HCT116 (cell line): ENCODE results near the gene EXD3. TPM values are rescaled to one million over a fixed set of nuclear protein-coding genes. Genes with fewer than 3 reads are reported as not detected.

Experiments used
- ATAC-seq: fragments of 200-7000 bp; cut with Tn5 transposase; 2 replicates; pipeline ENCODE4 v1.9.1; 2020; ENCODE audit warnings: mild to moderate bottlenecking, moderate library complexity
- BruUV-seq: library from RNA; stranded (reverse); fragments of 400-500 nt; replicated peaks from 2 replicates; lab custom pipeline; 2021; lab: Mats Ljungman, UMichigan
- CTCF ChIA-PET: fragments of 300-600 bp; sonication (Branson Sonifier 250); formaldehyde crosslinking; loops from one replicate; lab custom pipeline; 2021; ENCODE audit warnings: antibody characterized with exemption; lab: Charles Lee
- POLR2A ChIA-PET: fragments of 300-600, 350-600 bp; sonication (Branson Sonifier 250); formaldehyde crosslinking; loops from one replicate; lab custom pipeline; 2021; ENCODE audit warnings: antibody characterized with exemption; lab: Charles Lee
- RAD21 ChIA-PET, 2 experiments: fragments of 300-600 bp; sonication (Branson Sonifier 250); formaldehyde crosslinking; loops; one replicate each; lab custom pipeline; 2023; ENCODE audit warnings: low total read pairs in 2 of 2; ENCODE audit not compliant: uncharacterized antibody in 2 of 2, unreplicated experiment in 2 of 2, low non-redundant PET in 1 of 2; lab: Charles Lee
- DNase-seq: peaks from one replicate; pipeline ENCODE4 v3.0.0-alpha.2; 2010; ENCODE audit warnings: low read depth, low spot score
- H2AFZ ChIP-seq: fragments of 200-600 bp; shearing (Covaris generic), sonication (generic); 2 replicates; pipeline ENCODE4 v1.6.1; 2017; ENCODE audit warnings: low read depth, mixed run types, mixed read lengths, antibody characterized with exemption, low read length; ENCODE audit not compliant: poor library complexity, severe bottlenecking
- H3K27ac ChIP-seq: 2 replicates; pipeline ENCODE4 v1.5.1; 2012; ENCODE audit warnings: low read depth, low read length
- H3K27me3 ChIP-seq: fragments of 200-600 bp; sonication (generic); 2 replicates; pipeline ENCODE4 v1.6.1; 2016; ENCODE audit warnings: mixed run types, low read length, mixed read lengths; ENCODE audit not compliant: insufficient read depth
- H3K36me3 ChIP-seq, 2 experiments: fragments of 200-500 bp in 1 of 2; fragments of 200-600 bp in 1 of 2; sonication (Bioruptor generic) in 1 of 2; sonication (generic) in 1 of 2; 2 replicates each; pipeline versions ENCODE4 v1.5.1 to v1.6.1; 2014 to 2016; ENCODE audit warnings: low read length in 2 of 2, inconsistent platforms in 1 of 2, mixed read lengths in 1 of 2, mixed run types in 1 of 2; ENCODE audit not compliant: insufficient read depth in 2 of 2, control insufficient read depth in 1 of 2
- H3K4me1 ChIP-seq, 2 experiments: fragments of 200-600 bp in 1 of 2; sonication (generic) in 1 of 2; 2 replicates each; pipeline versions ENCODE4 v1.5.1 to v1.6.1; 2012 to 2017; ENCODE audit warnings: low read length in 2 of 2, inconsistent platforms in 1 of 2, mild to moderate bottlenecking in 1 of 2, mixed read lengths in 1 of 2, mixed run types in 1 of 2, moderate library complexity in 1 of 2; ENCODE audit not compliant: insufficient read depth in 2 of 2, control insufficient read depth in 1 of 2
- H3K4me2 ChIP-seq: fragments of 200-600 bp; sonication (generic); 2 replicates; pipeline ENCODE4 v1.6.1; 2017; ENCODE audit warnings: mixed run types, low read length, mixed read lengths
- H3K4me3 ChIP-seq, 2 experiments: fragments of 200-600 bp in 1 of 2; sonication (generic) in 1 of 2; replicated peaks in 1 of 2; 2 replicates each; pipeline ENCODE4 v1.5.1; 2011 to 2016; ENCODE audit warnings: low read length in 2 of 2, control low read depth in 1 of 2, low read depth in 1 of 2, mild to moderate bottlenecking in 1 of 2, mixed read lengths in 1 of 2, mixed run types in 1 of 2
- H3K79me2 ChIP-seq: fragments of 200-600 bp; sonication (generic); 2 replicates; pipeline ENCODE4 v1.6.1; 2017; ENCODE audit warnings: mild to moderate bottlenecking, mixed run types, low read length, moderate library complexity, mixed read lengths; ENCODE audit not compliant: insufficient read depth
- H3K9ac ChIP-seq: fragments of 200-600 bp; sonication (generic); 2 replicates; pipeline ENCODE4 v1.6.1; 2016; ENCODE audit warnings: low read length, mixed read lengths
- H3K9me2 ChIP-seq: fragments of 200-600 bp; sonication (generic), shearing (Covaris generic); 2 replicates; pipeline ENCODE4 v1.6.1; 2017; ENCODE audit warnings: mixed run types, mild to moderate bottlenecking, moderate library complexity; ENCODE audit not compliant: insufficient read depth
- H3K9me3 ChIP-seq, 2 experiments: fragments of 200-500 bp in 1 of 2; fragments of 200-600 bp in 1 of 2; sonication (Bioruptor generic) in 1 of 2; sonication (generic) in 1 of 2; 2 replicates each; pipeline ENCODE4 v1.6.1; 2014 to 2017; ENCODE audit warnings: low read length in 2 of 2, mixed read lengths in 2 of 2, inconsistent platforms in 1 of 2, low read depth in 1 of 2, mild to moderate bottlenecking in 1 of 2, mixed run types in 1 of 2, moderate library complexity in 1 of 2; ENCODE audit not compliant: control insufficient read depth in 1 of 2, insufficient read depth in 1 of 2
- H4K20me1 ChIP-seq: fragments of 200-600 bp; sonication (generic), shearing (Covaris generic); 2 replicates; pipeline ENCODE4 v1.6.1; 2017; ENCODE audit warnings: mixed run types, mild to moderate bottlenecking, moderate library complexity; ENCODE audit not compliant: insufficient read depth
- CBX3 ChIP-seq: IDR thresholded peaks from 2 replicates; pipeline ENCODE4 v1.6.1; 2012; ENCODE audit warnings: low read depth
- CEBPB ChIP-seq: IDR thresholded peaks from 2 replicates; pipeline ENCODE4 v1.6.1; 2012; ENCODE audit warnings: low read depth
- EGR1 ChIP-seq: IDR thresholded peaks from 2 replicates; pipeline ENCODE4 v1.6.1; 2012; ENCODE audit warnings: low read depth
- ELF1 ChIP-seq: IDR thresholded peaks from 2 replicates; pipeline ENCODE4 v1.6.1; 2012; ENCODE audit warnings: low read depth, borderline replicate concordance
- EZH2 ChIP-seq: fragments of 200-600 bp; sonication (generic); IDR thresholded peaks from 2 replicates; pipeline ENCODE4 v1.6.1; 2017; ENCODE audit warnings: antibody characterized with exemption, mixed run types
- EZH2phosphoT487 ChIP-seq: fragments of 200-600 bp; IDR thresholded peaks from 2 replicates; pipeline ENCODE4 v1.6.1; 2018; ENCODE audit warnings: antibody characterized with exemption, borderline replicate concordance
- FOSL1 ChIP-seq: IDR thresholded peaks from 2 replicates; pipeline ENCODE4 v1.6.1; 2012; ENCODE audit warnings: low read depth
- JUND ChIP-seq: IDR thresholded peaks from 2 replicates; pipeline ENCODE4 v1.6.1; 2012
- POLR2A ChIP-seq: IDR thresholded peaks from 2 replicates; pipeline ENCODE4 v1.7.0; 2011; ENCODE audit warnings: borderline replicate concordance; ENCODE audit not compliant: insufficient read depth, insufficient read length; ENCODE audit errors: extremely low read depth
- POLR2AphosphoS5 ChIP-seq: IDR thresholded peaks from 2 replicates; pipeline ENCODE4 v1.6.1; 2011; ENCODE audit warnings: mild to moderate bottlenecking, low read depth, low read length, moderate library complexity
- SIN3A ChIP-seq: IDR thresholded peaks from 2 replicates; pipeline ENCODE4 v1.6.1; 2012; ENCODE audit warnings: low read depth
- SP1 ChIP-seq: IDR thresholded peaks from 2 replicates; pipeline ENCODE4 v1.6.1; 2012; ENCODE audit warnings: low read depth
- SRF ChIP-seq: IDR thresholded peaks from 2 replicates; pipeline ENCODE4 v1.6.1; 2012; ENCODE audit warnings: low read depth
- TCF7L2 ChIP-seq: IDR thresholded peaks from 2 replicates; pipeline ENCODE4 v1.7.0; 2011; ENCODE audit warnings: borderline replicate concordance, inconsistent platforms; ENCODE audit not compliant: insufficient read depth, insufficient read length; ENCODE audit errors: extremely low read depth
- YY1 ChIP-seq: IDR thresholded peaks from 2 replicates; pipeline ENCODE4 v1.6.1; 2011; ENCODE audit warnings: low read length, low read depth, moderate library complexity, mild to moderate bottlenecking; ENCODE audit not compliant: insufficient replicate concordance; ENCODE audit errors: extremely low read depth
- ZFX ChIP-seq: fragments of 450-650 bp; IDR thresholded peaks from 2 replicates; pipeline ENCODE4 v1.6.1; 2017
- intact Hi-C: fragments of 100-400 bp; cut with micrococcal nuclease; formaldehyde crosslinking; loops from 2 replicates; pipeline ENCODE4 v1.10.0; 2022
- total RNA-seq: library from RNA; stranded (reverse); gene quantifications from one replicate; pipeline ENCODE4 v1.2.1, GENCODE V29; 2021; ENCODE audit not compliant: unreplicated experiment
- TF ChIP-seq, protein P1 (sequence below): IDR thresholded peaks from 2 replicates; pipeline ENCODE4 v1.6.1; 2011; ENCODE audit warnings: mild to moderate bottlenecking, low read length, moderate library complexity; ENCODE audit not compliant: insufficient replicate concordance; ENCODE audit errors: extremely low read depth

Gene EXD3
- total RNA-seq, 1 experiment from 2014 or later = 25.4 TPM

DNA sequence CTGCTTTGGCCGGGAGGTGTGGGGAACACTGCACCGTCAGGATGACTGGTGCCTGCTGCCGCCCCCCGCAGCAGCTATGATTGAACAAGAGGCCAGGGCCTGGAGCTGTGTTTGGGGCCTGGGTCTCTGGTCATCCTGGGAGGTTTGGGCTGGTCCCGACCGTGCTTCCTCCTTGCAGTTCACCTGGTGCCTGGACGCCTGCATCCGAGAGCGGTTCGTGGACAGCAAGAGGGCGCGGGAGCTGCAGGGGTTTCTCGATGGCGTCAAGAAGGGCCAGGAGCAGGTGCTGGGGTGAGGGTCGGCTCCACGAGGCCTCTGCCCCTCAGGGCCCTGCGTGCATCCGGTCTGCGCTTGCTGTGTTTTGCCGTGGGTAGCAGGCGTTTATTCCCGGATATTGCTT is 158.9 kb downstream of the EXD3 start:
- BruUV-seq = no TSS peak
- Histone ChIP-seq H3K9me3 (no peaks in the 10 kb centered on the region), H3K36me3 (peaks cover 14 to 27% of the 10 kb centered on the region in 2 experiments; a peak in 3 of 4 replicates), H3K27ac (no peak overlapping the region), H4K20me1 (no peaks in the 10 kb centered on the region), H3K4me1 (no peaks in the 10 kb centered on the region), H3K27me3 (no peaks in the 10 kb centered on the region), H3K9me2 (no peaks in the 10 kb centered on the region), H2AFZ (no peak overlapping the region), H3K9ac (no peak overlapping the region), H3K79me2 (peaks cover 9% of the 10 kb centered on the region; the same call in 1 of the 2 replicates), H3K4me2 (no peak overlapping the region), H3K4me3 (no peak overlapping the region)
- ChIA-PET POLR2A (interaction anchor here (0.6 kb wide), 1 partner anchor 101 kb away, joined by 3 read pairs; no protein-coding TSS in a partner anchor), RAD21 (no interaction called here), CTCF (no interaction called here)
- DNase-seq (no peak), ATAC-seq (no peak)
- TF ChIP-seq, protein P1, sequence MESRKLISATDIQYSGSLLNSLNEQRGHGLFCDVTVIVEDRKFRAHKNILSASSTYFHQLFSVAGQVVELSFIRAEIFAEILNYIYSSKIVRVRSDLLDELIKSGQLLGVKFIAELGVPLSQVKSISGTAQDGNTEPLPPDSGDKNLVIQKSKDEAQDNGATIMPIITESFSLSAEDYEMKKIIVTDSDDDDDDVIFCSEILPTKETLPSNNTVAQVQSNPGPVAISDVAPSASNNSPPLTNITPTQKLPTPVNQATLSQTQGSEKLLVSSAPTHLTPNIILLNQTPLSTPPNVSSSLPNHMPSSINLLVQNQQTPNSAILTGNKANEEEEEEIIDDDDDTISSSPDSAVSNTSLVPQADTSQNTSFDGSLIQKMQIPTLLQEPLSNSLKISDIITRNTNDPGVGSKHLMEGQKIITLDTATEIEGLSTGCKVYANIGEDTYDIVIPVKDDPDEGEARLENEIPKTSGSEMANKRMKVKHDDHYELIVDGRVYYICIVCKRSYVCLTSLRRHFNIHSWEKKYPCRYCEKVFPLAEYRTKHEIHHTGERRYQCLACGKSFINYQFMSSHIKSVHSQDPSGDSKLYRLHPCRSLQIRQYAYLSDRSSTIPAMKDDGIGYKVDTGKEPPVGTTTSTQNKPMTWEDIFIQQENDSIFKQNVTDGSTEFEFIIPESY = no peak
- TF ChIP-seq EZH2 = no peak
- no peak for TF ChIP-seq CEBPB
- no peak for TF ChIP-seq JUND
- TF ChIP-seq YY1 = no peak
- TF ChIP-seq ELF1 = no peak
- TF ChIP-seq EZH2phosphoT487 = no peak
- TF ChIP-seq CBX3 = no peak
- TF ChIP-seq EGR1 = no peak
- no peak for TF ChIP-seq SP1
- TF ChIP-seq SRF = no peak
- TF ChIP-seq SIN3A = no peak
- TF ChIP-seq POLR2A = no peak
- no peak for TF ChIP-seq TCF7L2
- TF ChIP-seq FOSL1 = no peak
- no peak for TF ChIP-seq POLR2AphosphoS5
- no peak for TF ChIP-seq ZFX
- intact Hi-C loops = no loop called here
